Measurements from ENCODE around the gene IMMP2L.
"Not testable (repeated sequence)": the region's sequence is repeated elsewhere in the genome, so short reads cannot be mapped to it uniquely, and the experiment has no call there.

IMMP2L gene

DNA sequence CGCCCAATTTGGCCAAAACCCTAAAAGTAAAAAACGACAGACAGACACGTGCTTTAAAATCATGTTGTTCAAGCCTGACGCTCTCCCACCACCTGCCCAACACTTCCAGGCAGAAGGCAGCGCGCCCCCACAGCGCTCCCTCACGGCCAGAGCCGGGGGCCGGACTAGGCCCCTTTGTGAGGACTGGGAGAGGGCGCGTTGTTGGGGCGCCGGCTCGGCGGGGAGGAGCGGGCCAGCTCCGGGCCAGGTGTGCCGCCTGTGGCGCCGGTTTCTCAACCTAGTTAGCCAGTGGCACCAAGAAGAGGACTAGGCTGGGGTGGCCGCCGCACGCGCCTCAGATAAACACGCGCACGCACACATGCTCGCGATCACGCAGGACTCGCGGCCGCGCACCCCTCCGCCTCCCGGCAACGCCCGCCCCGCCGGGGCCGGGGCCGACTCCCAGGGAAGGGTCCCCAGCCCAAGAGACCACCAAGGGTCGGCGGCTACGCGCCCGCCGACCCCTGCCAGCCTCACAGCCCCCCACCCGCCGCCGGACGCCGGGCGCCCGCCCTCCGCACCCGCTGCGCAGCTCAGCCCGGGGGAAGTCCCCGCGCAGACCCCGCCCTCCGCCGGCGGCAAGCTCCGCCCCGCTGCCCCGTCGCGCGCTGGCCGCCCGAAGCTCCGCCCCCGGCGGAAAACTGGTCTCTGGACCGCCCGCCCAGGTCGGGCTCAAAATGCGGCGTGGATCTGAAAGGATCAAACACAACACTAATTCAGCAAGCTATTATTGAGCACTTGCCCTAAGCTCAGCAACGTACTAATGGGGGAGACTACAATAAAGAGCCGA lies at the start of gene IMMP2L:
TSS of gene IMMP2L (minus strand) at position 589 of the 829 bp plus-strand sequence.
- DNase-seq: peak; percentile 96

DNA sequence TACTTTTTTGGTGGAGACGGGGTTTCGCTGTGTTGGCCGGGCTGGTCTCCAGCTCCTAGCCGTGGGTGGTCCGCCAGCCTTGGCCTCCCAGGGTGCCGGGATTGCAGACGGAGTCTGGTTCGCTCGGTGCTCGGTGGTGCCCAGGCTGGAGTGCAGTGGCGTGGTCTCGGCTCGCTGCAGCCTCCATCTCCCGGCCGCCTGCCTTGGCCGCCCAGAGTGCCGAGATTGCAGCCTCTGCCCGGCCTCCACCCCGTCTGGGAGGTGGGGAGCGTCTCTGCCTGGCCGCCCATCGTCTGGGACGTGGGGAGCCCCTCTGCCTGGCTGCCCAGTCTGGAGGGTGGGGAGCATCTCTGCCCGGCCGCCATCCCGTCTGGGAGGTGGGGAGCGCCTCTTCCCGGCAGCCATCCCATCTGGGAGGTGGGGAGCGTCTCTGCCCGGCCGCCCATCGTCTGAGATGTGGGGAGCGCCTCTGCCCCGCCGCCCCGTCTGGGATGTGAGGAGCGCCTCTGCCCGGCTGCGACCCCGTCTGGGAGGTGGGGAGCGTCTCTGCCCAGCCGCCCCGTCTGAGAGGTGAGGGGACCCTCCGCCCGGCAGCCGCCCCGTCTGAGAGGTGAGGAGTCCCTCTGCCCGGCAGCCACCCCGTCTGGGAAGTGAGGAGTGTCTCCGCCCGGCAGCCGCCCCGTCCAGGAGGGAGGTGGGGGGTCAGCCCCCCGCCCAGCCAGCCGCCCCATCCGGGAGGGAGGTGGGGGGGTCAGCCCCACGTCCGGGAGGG lies 47.4 kb upstream of the IMMP2L start:
- not testable (repeated sequence) for DNase-seq

DNA sequence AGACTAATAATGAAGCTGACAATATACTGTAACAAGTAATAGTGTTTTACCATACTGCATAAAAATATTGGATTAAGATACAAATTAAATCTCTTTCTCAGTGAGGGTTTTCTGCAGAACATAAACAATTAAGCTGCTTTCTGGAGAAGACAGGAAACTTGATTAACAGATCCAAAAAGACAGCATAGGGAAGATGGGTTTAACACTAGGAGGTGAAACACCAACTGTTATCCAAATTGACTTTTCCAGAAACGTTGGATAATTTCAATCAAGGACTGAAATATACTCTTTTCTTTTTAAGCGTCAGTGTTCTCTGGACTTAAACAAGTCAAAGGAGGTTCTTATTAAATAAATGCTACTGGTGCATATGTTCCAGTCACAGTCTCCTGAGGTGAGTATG lies 45.3 kb upstream of the IMMP2L start:
- no peak for DNase-seq

- no peak for DNase-seq
These were observed 43.0 kb upstream of the IMMP2L start for GRCh38 chr7:111605246-111605645.

- no peak for DNase-seq
These were observed 37.8 kb upstream of the IMMP2L start for GRCh38 chr7:111600091-111600490.

- DNase-seq: no peak
These were observed 33.5 kb upstream of the IMMP2L start for GRCh38 chr7:111595780-111596179.

DNA sequence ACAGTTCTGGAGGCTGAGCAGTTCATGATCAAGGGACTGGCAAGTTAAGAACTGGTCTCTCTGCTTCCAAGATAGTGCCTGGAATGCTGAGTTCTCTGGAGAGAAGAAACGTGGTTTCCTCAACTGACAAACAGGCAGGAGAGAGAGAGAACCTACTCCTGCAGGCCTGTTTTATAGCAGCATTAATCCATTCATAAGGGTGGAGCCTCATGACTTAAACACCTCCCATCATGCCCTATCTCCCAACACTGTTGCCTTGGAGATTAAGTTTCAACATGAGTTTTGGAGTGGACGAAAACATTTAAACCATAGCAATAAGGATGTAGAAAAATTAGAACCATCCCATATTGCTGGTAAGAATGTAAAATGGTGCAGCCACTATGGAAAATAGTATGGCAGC lies 32.3 kb upstream of the IMMP2L start:
- no peak for DNase-seq

- DNase-seq: no peak
These were observed 31.1 kb upstream of the IMMP2L start for GRCh38 chr7:111593343-111593742.

GRCh38 chr7:111588065-111588433 lies 25.8 kb upstream of the IMMP2L start:
- no peak for DNase-seq

- no peak for DNase-seq
These were observed 25.2 kb upstream of the IMMP2L start for GRCh38 chr7:111587410-111588064.

GRCh38 chr7:111586711-111587409 lies 24.6 kb upstream of the IMMP2L start:
- DNase-seq: no peak

- not testable (repeated sequence) for DNase-seq
These were observed 19.6 kb upstream of the IMMP2L start for GRCh38 chr7:111581784-111582488.

DNA sequence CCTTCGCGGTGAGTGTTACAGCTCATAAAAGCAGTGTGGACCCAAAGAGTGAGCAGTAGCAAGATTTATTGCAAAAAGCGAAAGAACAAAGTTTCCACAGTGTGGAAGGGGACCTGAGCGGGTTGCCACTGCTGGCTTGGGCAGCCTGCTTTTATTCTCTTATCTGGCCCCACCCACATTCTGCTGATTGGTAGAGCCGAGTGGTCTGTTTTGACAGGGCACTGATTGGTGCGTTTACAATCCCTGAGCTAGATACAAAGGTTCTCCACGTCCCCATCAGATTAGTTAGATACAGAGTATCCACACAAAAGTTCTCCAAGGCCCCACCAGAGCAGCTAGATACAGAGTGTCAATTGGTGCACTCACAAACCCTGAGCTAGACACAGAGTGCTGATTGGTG lies 18.9 kb upstream of the IMMP2L start:
- DNase-seq: not testable (repeated sequence)

- DNase-seq: no peak
These were observed 16.5 kb upstream of the IMMP2L start for GRCh38 chr7:111578754-111579153.

- no peak for DNase-seq
These were observed 9.4 kb upstream of the IMMP2L start for GRCh38 chr7:111571720-111572119.

GRCh38 chr7:111568870-111569462 lies 6.7 kb upstream of the IMMP2L start:
- no peak for DNase-seq

DNA sequence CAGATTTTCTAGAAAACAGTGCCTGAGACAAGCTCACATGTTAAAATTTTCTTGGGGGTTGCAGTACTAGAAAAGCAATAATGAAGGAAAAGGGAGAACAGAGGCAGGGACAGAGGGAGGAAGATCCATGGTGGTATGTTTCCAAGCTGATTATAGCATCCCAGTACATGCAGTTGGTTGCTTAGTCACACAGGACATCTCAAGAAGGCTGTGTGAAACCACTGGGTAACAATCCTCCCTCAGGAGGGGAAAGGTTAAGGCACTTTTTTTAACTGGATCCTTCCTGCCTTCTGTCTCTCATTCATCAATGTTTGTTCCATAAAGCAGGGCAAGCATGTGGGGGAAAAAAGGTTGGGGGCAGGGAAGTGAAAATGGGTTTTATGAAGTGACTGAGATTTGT lies 6.1 kb upstream of the IMMP2L start:
- no peak for DNase-seq

DNA sequence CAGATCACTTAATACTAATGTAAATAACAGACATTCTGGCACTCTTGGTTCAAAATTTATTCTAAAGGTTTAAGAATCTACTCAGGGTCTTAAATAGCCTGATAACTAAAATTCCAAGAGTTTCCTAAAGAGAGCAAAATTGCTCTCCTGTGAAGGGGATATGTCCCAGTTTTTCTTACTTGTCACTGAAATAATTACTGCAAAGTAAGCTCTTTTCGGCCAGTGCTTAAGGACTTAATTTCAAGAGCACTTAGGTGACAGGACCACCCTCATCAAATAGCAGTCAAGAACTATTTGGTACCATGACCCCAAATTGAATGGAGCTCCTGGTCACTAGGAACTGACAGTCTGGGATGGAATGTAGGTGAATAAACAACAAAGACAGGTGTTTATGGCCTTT lies 1.8 kb upstream of the IMMP2L start:
- no peak for DNase-seq

DNA sequence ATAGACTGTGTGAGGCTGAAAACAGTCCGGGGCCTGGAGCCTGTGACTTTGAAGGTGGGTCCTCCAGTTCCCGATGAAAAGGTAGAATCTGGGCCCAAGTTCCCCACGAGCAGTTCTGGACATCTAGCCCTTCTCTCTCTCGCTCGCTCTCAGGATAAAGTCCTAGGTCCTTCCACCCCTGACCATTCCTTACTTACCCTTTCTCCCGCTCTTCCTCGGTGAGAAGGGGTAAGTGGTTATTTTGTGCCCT lies 713 bp downstream of the IMMP2L start:
- peak; percentile 54 for DNase-seq

- no peak for DNase-seq
These were observed 1.3 kb downstream of the IMMP2L start for GRCh38 chr7:111560773-111561653.

- DNase-seq: no peak
These were observed 3.3 kb downstream of the IMMP2L start for GRCh38 chr7:111558991-111559390.
